ENCODE results near the gene SCRT2. TPM values are rescaled to one million over a fixed set of nuclear protein-coding genes. Genes with fewer than 3 reads are reported as not detected.

SCRT2 gene
- total and polyA plus RNA-seq, 9 of the 15 experiments (the other 6 are each of a cell fraction or from before 2014, with no cell fraction given): 0.04 to 0.75 (median 0.13) TPM; not detected in 2

DNA sequence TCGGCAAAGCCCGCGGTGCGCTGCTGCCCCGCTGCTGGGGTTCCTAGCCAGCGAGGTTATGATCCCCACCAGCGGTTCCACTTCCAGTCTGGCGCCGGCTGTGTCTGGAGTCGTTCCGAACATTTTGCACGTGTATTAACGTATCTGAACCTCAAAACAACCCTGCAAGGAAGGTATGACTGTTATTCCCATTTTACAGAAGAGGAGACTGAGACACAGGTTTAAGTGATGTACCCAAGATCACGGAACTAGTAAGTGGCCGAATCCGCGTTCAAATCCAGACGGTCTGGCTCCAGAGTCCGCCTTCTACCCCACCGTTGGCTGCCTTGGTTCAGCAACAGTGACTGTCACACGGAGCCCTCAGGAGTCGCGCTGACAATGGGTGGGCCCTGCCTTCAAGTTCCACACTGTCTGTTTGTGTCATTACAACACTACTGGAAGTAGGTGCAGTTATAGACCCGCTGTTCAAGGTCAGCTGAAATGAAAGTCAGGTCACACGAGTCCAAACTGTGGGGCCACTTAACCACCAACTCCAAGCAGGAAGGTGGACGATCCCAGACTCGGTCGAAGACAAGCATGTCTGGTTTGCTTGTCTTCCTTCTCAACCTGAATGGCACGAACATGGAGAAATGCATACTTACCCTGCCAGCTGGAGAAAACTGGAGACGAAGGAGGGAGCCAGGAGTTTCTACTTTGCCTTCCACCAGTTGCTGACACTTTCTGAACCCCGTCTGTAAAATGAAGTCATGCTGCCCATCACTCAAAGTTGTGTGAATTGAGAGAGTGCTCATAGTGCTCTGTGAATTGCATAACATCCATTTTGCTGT, 21.8 kb downstream of the SCRT2 start (continued):
- peak; percentile 91 for TF ChIP-seq PTBP1 (IDR thresholded peaks at IDR 0.05; ENCODE audit: low read depth, low read length)
- TF ChIP-seq, protein P1, sequence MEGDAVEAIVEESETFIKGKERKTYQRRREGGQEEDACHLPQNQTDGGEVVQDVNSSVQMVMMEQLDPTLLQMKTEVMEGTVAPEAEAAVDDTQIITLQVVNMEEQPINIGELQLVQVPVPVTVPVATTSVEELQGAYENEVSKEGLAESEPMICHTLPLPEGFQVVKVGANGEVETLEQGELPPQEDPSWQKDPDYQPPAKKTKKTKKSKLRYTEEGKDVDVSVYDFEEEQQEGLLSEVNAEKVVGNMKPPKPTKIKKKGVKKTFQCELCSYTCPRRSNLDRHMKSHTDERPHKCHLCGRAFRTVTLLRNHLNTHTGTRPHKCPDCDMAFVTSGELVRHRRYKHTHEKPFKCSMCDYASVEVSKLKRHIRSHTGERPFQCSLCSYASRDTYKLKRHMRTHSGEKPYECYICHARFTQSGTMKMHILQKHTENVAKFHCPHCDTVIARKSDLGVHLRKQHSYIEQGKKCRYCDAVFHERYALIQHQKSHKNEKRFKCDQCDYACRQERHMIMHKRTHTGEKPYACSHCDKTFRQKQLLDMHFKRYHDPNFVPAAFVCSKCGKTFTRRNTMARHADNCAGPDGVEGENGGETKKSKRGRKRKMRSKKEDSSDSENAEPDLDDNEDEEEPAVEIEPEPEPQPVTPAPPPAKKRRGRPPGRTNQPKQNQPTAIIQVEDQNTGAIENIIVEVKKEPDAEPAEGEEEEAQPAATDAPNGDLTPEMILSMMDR (IDR thresholded peaks at IDR 0.05 in 2 of 3, conservative IDR thresholded peaks at IDR 0.05 in 1 of 3; ENCODE audit: insufficient read depth in 2 of 3, low read depth in 1 of 3, low read length in 3 of 3): no peak
- no peak for TF ChIP-seq PHB (CRISPR knock-in tag; IDR thresholded peaks at IDR 0.05)
- TF ChIP-seq COPS2 (conservative IDR thresholded peaks at IDR 0.05): no peak
- TF ChIP-seq, protein P2, sequence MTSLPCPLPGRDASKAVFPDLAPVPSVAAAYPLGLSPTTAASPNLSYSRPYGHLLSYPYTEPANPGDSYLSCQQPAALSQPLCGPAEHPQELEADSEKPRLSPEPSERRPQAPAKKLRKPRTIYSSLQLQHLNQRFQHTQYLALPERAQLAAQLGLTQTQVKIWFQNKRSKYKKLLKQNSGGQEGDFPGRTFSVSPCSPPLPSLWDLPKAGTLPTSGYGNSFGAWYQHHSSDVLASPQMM (CRISPR knock-in tag; IDR thresholded peaks at IDR 0.05): no peak
- TF ChIP-seq ZFPM2 (CRISPR knock-in tag; IDR thresholded peaks at IDR 0.05): no peak
- no peak for TF ChIP-seq CREB1 (IDR thresholded peaks at IDR 0.05)
- 0 out of 2 replicates have a peak, but pooled peaks have one; percentile 12 for TF ChIP-seq CREB1 (CRISPR knock-in tag; IDR thresholded peaks at IDR 0.05)
- TF ChIP-seq, protein P3, sequence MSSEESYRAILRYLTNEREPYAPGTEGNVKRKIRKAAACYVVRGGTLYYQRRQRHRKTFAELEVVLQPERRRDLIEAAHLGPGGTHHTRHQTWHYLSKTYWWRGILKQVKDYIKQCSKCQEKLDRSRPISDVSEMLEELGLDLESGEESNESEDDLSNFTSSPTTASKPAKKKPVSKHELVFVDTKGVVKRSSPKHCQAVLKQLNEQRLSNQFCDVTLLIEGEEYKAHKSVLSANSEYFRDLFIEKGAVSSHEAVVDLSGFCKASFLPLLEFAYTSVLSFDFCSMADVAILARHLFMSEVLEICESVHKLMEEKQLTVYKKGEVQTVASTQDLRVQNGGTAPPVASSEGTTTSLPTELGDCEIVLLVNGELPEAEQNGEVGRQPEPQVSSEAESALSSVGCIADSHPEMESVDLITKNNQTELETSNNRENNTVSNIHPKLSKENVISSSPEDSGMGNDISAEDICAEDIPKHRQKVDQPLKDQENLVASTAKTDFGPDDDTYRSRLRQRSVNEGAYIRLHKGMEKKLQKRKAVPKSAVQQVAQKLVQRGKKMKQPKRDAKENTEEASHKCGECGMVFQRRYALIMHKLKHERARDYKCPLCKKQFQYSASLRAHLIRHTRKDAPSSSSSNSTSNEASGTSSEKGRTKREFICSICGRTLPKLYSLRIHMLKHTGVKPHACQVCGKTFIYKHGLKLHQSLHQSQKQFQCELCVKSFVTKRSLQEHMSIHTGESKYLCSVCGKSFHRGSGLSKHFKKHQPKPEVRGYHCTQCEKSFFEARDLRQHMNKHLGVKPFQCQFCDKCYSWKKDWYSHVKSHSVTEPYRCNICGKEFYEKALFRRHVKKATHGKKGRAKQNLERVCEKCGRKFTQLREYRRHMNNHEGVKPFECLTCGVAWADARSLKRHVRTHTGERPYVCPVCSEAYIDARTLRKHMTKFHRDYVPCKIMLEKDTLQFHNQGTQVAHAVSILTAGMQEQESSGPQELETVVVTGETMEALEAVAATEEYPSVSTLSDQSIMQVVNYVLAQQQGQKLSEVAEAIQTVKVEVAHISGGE (CRISPR knock-in tag; IDR thresholded peaks at IDR 0.05): peak in 1 of 3 experiments; percentile 51; a peak in 1 of 6 replicates
- TF ChIP-seq KLF10 (CRISPR knock-in tag; IDR thresholded peaks at IDR 0.05): no peak
- TF ChIP-seq, protein P4, sequence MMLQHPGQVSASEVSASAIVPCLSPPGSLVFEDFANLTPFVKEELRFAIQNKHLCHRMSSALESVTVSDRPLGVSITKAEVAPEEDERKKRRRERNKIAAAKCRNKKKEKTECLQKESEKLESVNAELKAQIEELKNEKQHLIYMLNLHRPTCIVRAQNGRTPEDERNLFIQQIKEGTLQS (IDR thresholded peaks at IDR 0.05): no peak
- TF ChIP-seq, protein P4 (CRISPR knock-in tag; conservative IDR thresholded peaks at IDR 0.05): no peak
- TF ChIP-seq, protein P5, sequence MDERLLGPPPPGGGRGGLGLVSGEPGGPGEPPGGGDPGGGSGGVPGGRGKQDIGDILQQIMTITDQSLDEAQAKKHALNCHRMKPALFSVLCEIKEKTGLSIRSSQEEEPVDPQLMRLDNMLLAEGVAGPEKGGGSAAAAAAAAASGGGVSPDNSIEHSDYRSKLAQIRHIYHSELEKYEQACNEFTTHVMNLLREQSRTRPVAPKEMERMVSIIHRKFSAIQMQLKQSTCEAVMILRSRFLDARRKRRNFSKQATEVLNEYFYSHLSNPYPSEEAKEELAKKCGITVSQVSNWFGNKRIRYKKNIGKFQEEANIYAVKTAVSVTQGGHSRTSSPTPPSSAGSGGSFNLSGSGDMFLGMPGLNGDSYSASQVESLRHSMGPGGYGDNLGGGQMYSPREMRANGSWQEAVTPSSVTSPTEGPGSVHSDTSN (CRISPR knock-in tag; IDR thresholded peaks at IDR 0.05; ENCODE audit: low read depth): no peak
- TF ChIP-seq, protein P5 (tag; conservative IDR thresholded peaks at IDR 0.05; ENCODE audit: low read depth): peak; percentile 40; the same call in 1 of the 2 replicates
- TF ChIP-seq, protein P6, sequence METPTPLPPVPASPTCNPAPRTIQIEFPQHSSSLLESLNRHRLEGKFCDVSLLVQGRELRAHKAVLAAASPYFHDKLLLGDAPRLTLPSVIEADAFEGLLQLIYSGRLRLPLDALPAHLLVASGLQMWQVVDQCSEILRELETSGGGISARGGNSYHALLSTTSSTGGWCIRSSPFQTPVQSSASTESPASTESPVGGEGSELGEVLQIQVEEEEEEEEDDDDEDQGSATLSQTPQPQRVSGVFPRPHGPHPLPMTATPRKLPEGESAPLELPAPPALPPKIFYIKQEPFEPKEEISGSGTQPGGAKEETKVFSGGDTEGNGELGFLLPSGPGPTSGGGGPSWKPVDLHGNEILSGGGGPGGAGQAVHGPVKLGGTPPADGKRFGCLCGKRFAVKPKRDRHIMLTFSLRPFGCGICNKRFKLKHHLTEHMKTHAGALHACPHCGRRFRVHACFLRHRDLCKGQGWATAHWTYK (CRISPR knock-in tag; IDR thresholded peaks at IDR 0.05): no peak
- TF ChIP-seq SUPT5H (IDR thresholded peaks at IDR 0.05): peak; percentile 64

Measured in K562 (cell line).